OCI-LY7 (cell line): Measurements from ENCODE around the gene ARHGEF12.

ENCODE experiments used
- CTCF ChIP-seq: fragments of 200-600 bp; sonication (generic); conservative IDR thresholded peaks from 2 replicates; pipeline ENCODE4 v1.5.1; 2014; ENCODE audit warnings: mild to moderate bottlenecking, antibody characterized with exemption, low read length, moderate library complexity, mixed read lengths
- EZH2phosphoT487 ChIP-seq: fragments of 200-600 bp; sonication (generic); IDR thresholded peaks from 2 replicates; pipeline ENCODE4 v1.6.1; 2018; ENCODE audit warnings: low read depth, borderline replicate concordance, mild to moderate bottlenecking, mixed run types, antibody characterized with exemption, low read length, moderate library complexity, mixed read lengths

DNA sequence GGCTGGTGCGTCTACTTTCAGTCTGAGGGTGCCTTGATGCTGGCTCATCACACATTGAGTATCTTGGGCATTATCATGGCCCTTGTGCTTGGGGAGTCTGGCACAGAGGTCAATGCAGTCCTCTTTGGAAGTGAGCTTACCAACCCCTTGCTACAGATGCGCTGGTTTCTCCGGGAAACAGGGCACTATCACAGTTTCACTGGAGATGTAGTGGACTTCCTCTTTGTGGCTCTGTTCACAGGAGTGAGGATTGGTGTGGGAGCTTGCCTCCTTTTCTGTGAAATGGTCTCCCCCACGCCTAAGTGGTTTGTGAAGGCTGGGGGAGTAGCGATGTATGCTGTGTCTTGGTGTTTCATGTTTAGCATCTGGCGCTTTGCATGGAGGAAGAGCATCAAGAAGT, 6.2 kb upstream of the ARHGEF12 start:
- TF ChIP-seq CTCF: no peak
- TF ChIP-seq EZH2phosphoT487: no peak
